Liver (tissue), 9 donors: Measurements from ENCODE around the gene KRT1. TPM values are rescaled to one million over a fixed set of nuclear protein-coding genes. Genes with fewer than 3 reads are reported as not detected.

Experiments
- DNase-seq: peaks from one replicate; pipeline ENCODE4 v3.0.0-alpha.2; 2017; ENCODE audit warnings: low spot score
- H3K27ac ChIP-seq, 2 donors: one replicate each; pipeline ENCODE4 v1.7.0; 2013; ENCODE audit warnings: inconsistent platforms in 2 of 2, low read length in 2 of 2, control low read depth in 1 of 2, low read depth in 1 of 2, mild to moderate bottlenecking in 1 of 2
- H3K27me3 ChIP-seq, 4 donors: one replicate each; pipeline versions ENCODE4 v1.6.1 to v1.7.0; 2013; ENCODE audit warnings: low read length in 3 of 4, inconsistent platforms in 1 of 4, mild to moderate bottlenecking in 1 of 4, moderate library complexity in 1 of 4; ENCODE audit not compliant: control insufficient read depth in 4 of 4, insufficient read depth in 4 of 4
- H3K36me3 ChIP-seq, 4 donors: one replicate each; pipeline versions ENCODE4 v1.6.1 to v1.7.0; 2013; ENCODE audit warnings: low read length in 3 of 4, mild to moderate bottlenecking in 3 of 4, low read depth in 1 of 4, moderate library complexity in 1 of 4; ENCODE audit not compliant: control insufficient read depth in 4 of 4, insufficient read depth in 3 of 4
- H3K4me1 ChIP-seq, 4 donors: one replicate each; pipeline versions ENCODE4 v1.6.1 to v1.7.0; 2013; ENCODE audit warnings: low read length in 3 of 4, mild to moderate bottlenecking in 3 of 4, moderate library complexity in 1 of 4; ENCODE audit not compliant: control insufficient read depth in 4 of 4, insufficient read depth in 4 of 4
- H3K4me3 ChIP-seq, 3 donors: one replicate each; pipeline versions ENCODE4 v1.6.1 to v1.7.0; 2013; ENCODE audit warnings: low read length in 3 of 3, control low read depth in 1 of 3, low read depth in 1 of 3, mild to moderate bottlenecking in 1 of 3
- H3K9ac ChIP-seq, 2 donors: one replicate each; pipeline ENCODE4 v1.7.0; 2013; ENCODE audit warnings: low read length in 2 of 2, mild to moderate bottlenecking in 2 of 2, moderate library complexity in 2 of 2, control low read depth in 1 of 2, low read depth in 1 of 2
- H3K9me3 ChIP-seq, 4 donors: one replicate each; pipeline versions ENCODE4 v1.6.1 to v1.7.0; 2013; ENCODE audit warnings: low read length in 3 of 4; ENCODE audit not compliant: control insufficient read depth in 4 of 4
- ATF3 ChIP-seq: IDR thresholded peaks from 2 replicates; pipeline ENCODE4 v1.6.1; 2016; ENCODE audit warnings: antibody characterized with exemption
- CTCF ChIP-seq: fragments of 150-350 bp; IDR thresholded peaks from 2 replicates; pipeline ENCODE4 v1.5.1; 2017; ENCODE audit warnings: improper control_type of control experiment, low read depth, low read length; ENCODE audit not compliant: missing input control
- EGR1 ChIP-seq, 2 donors: IDR thresholded peaks; 2 replicates each; pipeline ENCODE4 v1.6.1; 2016 to 2018; ENCODE audit warnings: antibody characterized with exemption in 2 of 2, low read depth in 2 of 2
- FOXA1 ChIP-seq: IDR thresholded peaks from 2 replicates; pipeline ENCODE4 v1.6.1; 2016; ENCODE audit warnings: antibody characterized with exemption
- FOXA2 ChIP-seq: IDR thresholded peaks from 2 replicates; pipeline ENCODE4 v1.6.1; 2016; ENCODE audit warnings: antibody characterized with exemption
- HNF4A ChIP-seq, 2 donors: conservative IDR thresholded peaks; 2 replicates each; pipeline ENCODE4 v1.6.1; 2016; ENCODE audit warnings: antibody characterized with exemption in 2 of 2, mild to moderate bottlenecking in 2 of 2
- HNF4G ChIP-seq: IDR thresholded peaks from 2 replicates; pipeline ENCODE4 v1.6.1; 2016; ENCODE audit warnings: antibody characterized with exemption
- JUND ChIP-seq, 2 donors: IDR thresholded peaks; 2 replicates each; pipeline ENCODE4 v1.6.1; 2016; ENCODE audit warnings: antibody characterized with exemption in 2 of 2
- MAX ChIP-seq: IDR thresholded peaks from 2 replicates; pipeline ENCODE4 v1.6.1; 2016; ENCODE audit warnings: antibody characterized with exemption
- NR2F2 ChIP-seq: IDR thresholded peaks from 2 replicates; pipeline ENCODE4 v1.6.1; 2016; ENCODE audit warnings: antibody characterized with exemption
- RAD21 ChIP-seq, 2 donors: IDR thresholded peaks; 2 replicates each; pipeline ENCODE4 v1.6.1; 2016; ENCODE audit warnings: antibody characterized with exemption in 2 of 2, mild to moderate bottlenecking in 2 of 2
- REST ChIP-seq: IDR thresholded peaks from 2 replicates; pipeline ENCODE4 v1.6.1; 2016; ENCODE audit warnings: antibody characterized with exemption, mild to moderate bottlenecking
- RXRA ChIP-seq, 2 donors: IDR thresholded peaks; 2 replicates each; pipeline ENCODE4 v1.6.1; 2017 to 2018; ENCODE audit warnings: antibody characterized with exemption in 2 of 2, mild to moderate bottlenecking in 1 of 2
- SP1 ChIP-seq: IDR thresholded peaks from 2 replicates; pipeline ENCODE4 v1.6.1; 2018; ENCODE audit warnings: antibody characterized with exemption, mild to moderate bottlenecking
- TAF1 ChIP-seq: conservative IDR thresholded peaks from 2 replicates; pipeline ENCODE4 v1.6.1; 2016; ENCODE audit warnings: antibody characterized with exemption, mild to moderate bottlenecking
- YY1 ChIP-seq: IDR thresholded peaks from 2 replicates; pipeline ENCODE4 v1.6.1; 2016; ENCODE audit warnings: antibody characterized with exemption, mild to moderate bottlenecking
- ZBTB33 ChIP-seq: IDR thresholded peaks from 2 replicates; pipeline ENCODE4 v1.6.1; 2016; ENCODE audit warnings: antibody characterized with exemption
- WGBS: extraction: QIAGEN DNeasy Blood & Tissue Kit; methylation state at CpG from one replicate; pipeline ENCODE4 v1.1.7; 2013; 5-methylcytosine and 5-hydroxymethylcytosine counted together
- polyA plus RNA-seq, 2 donors: library from polyadenylated mRNA; stranded (reverse) in 1 of 2; unstranded in 1 of 2; fragments of 200-250 nt in 1 of 2; fragments of >200 nt in 1 of 2; fragmentation: Nextera tagmentation in 1 of 2; extraction: Ambion mirVana in 1 of 2; gene quantifications; one replicate each; pipeline versions ENCODE4 v1.2.1 to v1.2.3, GENCODE V29; 2013 to 2015
- total RNA-seq, 2 donors: library from RNA; depleted of rRNA; stranded (reverse); fragments of >200 nt; gene quantifications; one replicate each; pipeline ENCODE4 v1.2.3, GENCODE V29; 2014
- donor health status: healthy.
- donor health status: healthy.
- donor health status: healthy.
- donor health status: healthy.
- donor health status: healthy.

KRT1 gene
- total and polyA plus RNA-seq, 4 donors: 0.14 to 2.7 TPM; not detected in 2

GRCh38 chr12:52721838-52722470 is 41.7 kb upstream of the KRT1 start (continued):
- TF ChIP-seq MAX (no peak), TAF1 (no peak), RAD21 (IDR thresholded peaks at IDR 0.05) (no peak), HNF4G (no peak), EGR1 (IDR thresholded peaks at IDR 0.05; ENCODE audit: low read depth in 2 of 2) (no peak)

GRCh38 chr12:52720365-52720886 is 40.2 kb upstream of the KRT1 start:
- Histone ChIP-seq H3K4me3 (no peak overlapping the region), H3K9ac (no peak overlapping the region), H3K9me3 (no peaks in the 10 kb centered on the region), H3K27ac (no peak overlapping the region), H3K27me3 (peaks cover 0 to 5% (median under 1%) of the 10 kb centered on the region in 4 donors), H3K36me3 (no peaks in the 10 kb centered on the region), H3K4me1 (no peaks in the 10 kb centered on the region)
- DNase-seq: no peak
- TF ChIP-seq SP1 (no peak), REST (no peak), RAD21 (IDR thresholded peaks at IDR 0.05) (no peak), ATF3 (no peak), YY1 (no peak), ZBTB33 (no peak), FOXA2 (no peak)
- 66% methylated on average over 8 of the region's 8 CpGs for WGBS

- H3K4me3 ChIP-seq: no peak overlapping the region
- H3K9ac ChIP-seq: no peak overlapping the region
- H3K27ac ChIP-seq: no peak overlapping the region
- H3K27me3 ChIP-seq: peaks cover 0 to 17% (median 7%) of the 10 kb centered on the region in 4 donors
- no peaks in the 10 kb centered on the region for H3K4me1 ChIP-seq
- no peaks in the 10 kb centered on the region for H3K36me3 ChIP-seq
- DNase-seq: no peak
- no peaks in the 10 kb centered on the region for H3K9me3 ChIP-seq
- 87% methylated on average over 5 of the region's 5 CpGs for WGBS
- no peak for TF ChIP-seq NR2F2
- no peak for TF ChIP-seq HNF4A (conservative IDR thresholded peaks at IDR 0.05)
- TF ChIP-seq RXRA (IDR thresholded peaks at IDR 0.05): no peak
- no peak for TF ChIP-seq JUND (IDR thresholded peaks at IDR 0.05)
- TF ChIP-seq ATF3: no peak
- TF ChIP-seq SP1: no peak
- no peak for TF ChIP-seq YY1
- TF ChIP-seq TAF1: no peak
- no peak for TF ChIP-seq FOXA1
- TF ChIP-seq RAD21 (IDR thresholded peaks at IDR 0.05): no peak
- TF ChIP-seq HNF4G: no peak
- no peak for TF ChIP-seq CTCF
- TF ChIP-seq ZBTB33: no peak
- TF ChIP-seq FOXA2: no peak
- TF ChIP-seq EGR1 (IDR thresholded peaks at IDR 0.05; ENCODE audit: low read depth in 2 of 2): no peak
These were observed 35.9 kb upstream of the KRT1 start for GRCh38 chr12:52716061-52716460.
